Measurements from ENCODE around the gene SPP2.

The SPP2 gene

GRCh38 chr2:234050455-234051135 is at the start of gene SPP2:
TSS of gene SPP2 (plus strand) at chr2:234050702. CDS start at chr2:234050787, 85 bp downstream.
- DNase-seq = no peak

- peak; percentile 20 for DNase-seq
These were observed 48.9 kb upstream of the SPP2 start for GRCh38 chr2:234001380-234002160.

- DNase-seq = no peak
These were observed 48.2 kb upstream of the SPP2 start for GRCh38 chr2:234002281-234002680.

- DNase-seq = no peak
These were observed 46.4 kb upstream of the SPP2 start for GRCh38 chr2:234003972-234004617.

GRCh38 chr2:234005126-234005525 is 45.4 kb upstream of the SPP2 start:
- no peak for DNase-seq

GRCh38 chr2:234006501-234006900 is 44.0 kb upstream of the SPP2 start:
- no peak for DNase-seq

- DNase-seq = no peak
These were observed 36.1 kb upstream of the SPP2 start for GRCh38 chr2:234014427-234014826.

GRCh38 chr2:234015861-234016260 is 34.6 kb upstream of the SPP2 start:
- no peak for DNase-seq

GRCh38 chr2:234019896-234020295 is 30.6 kb upstream of the SPP2 start:
- no peak for DNase-seq

GRCh38 chr2:234020332-234020731 is 30.2 kb upstream of the SPP2 start:
- no peak for DNase-seq

GRCh38 chr2:234022424-234022823 is 28.1 kb upstream of the SPP2 start:
- no peak for DNase-seq

GRCh38 chr2:234024304-234024703 is 26.2 kb upstream of the SPP2 start:
- no peak for DNase-seq

- DNase-seq = peak; percentile 33
These were observed 25.0 kb upstream of the SPP2 start for GRCh38 chr2:234025466-234025865.

GRCh38 chr2:234025891-234026401 is 24.6 kb upstream of the SPP2 start:
- DNase-seq = no peak

- DNase-seq = peak; percentile 20
These were observed 23.7 kb upstream of the SPP2 start for GRCh38 chr2:234026693-234027254.

- no peak for DNase-seq
These were observed 22.9 kb upstream of the SPP2 start for GRCh38 chr2:234027641-234028040.

- no peak for DNase-seq
These were observed 21.3 kb upstream of the SPP2 start for GRCh38 chr2:234029150-234029733.

GRCh38 chr2:234031207-234031606 is 19.3 kb upstream of the SPP2 start:
- no peak for DNase-seq

GRCh38 chr2:234032279-234032856 is 18.1 kb upstream of the SPP2 start:
- peak; percentile 73 for DNase-seq

- no peak for DNase-seq
These were observed 17.3 kb upstream of the SPP2 start for GRCh38 chr2:234033174-234033573.

- no peak for DNase-seq
These were observed 16.6 kb upstream of the SPP2 start for GRCh38 chr2:234033885-234034284.

- no peak for DNase-seq
These were observed 12.3 kb upstream of the SPP2 start for GRCh38 chr2:234038076-234038802.

Data from CD4-positive, alpha-beta T cell treated with Interleukin-12 subunit alpha and Interleukin-12 subunit beta, for 1 hour (primary cell).